HG03060 (cell line): ENCODE data around the gene CLTB.
"Not testable (repeated sequence)": the region's sequence is repeated elsewhere in the genome, so short reads cannot be mapped to it uniquely, and the experiment has no call there.

Experiments
- ATAC-seq: cut with Tn5 transposase; IDR thresholded peaks from one replicate; pipeline ENCODE4 v1.9.1; 2021; ENCODE audit warnings: low read depth, moderate number of reproducible peaks; ENCODE audit not compliant: unreplicated experiment

The CLTB gene, protein sequence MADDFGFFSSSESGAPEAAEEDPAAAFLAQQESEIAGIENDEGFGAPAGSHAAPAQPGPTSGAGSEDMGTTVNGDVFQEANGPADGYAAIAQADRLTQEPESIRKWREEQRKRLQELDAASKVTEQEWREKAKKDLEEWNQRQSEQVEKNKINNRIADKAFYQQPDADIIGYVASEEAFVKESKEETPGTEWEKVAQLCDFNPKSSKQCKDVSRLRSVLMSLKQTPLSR

DNA sequence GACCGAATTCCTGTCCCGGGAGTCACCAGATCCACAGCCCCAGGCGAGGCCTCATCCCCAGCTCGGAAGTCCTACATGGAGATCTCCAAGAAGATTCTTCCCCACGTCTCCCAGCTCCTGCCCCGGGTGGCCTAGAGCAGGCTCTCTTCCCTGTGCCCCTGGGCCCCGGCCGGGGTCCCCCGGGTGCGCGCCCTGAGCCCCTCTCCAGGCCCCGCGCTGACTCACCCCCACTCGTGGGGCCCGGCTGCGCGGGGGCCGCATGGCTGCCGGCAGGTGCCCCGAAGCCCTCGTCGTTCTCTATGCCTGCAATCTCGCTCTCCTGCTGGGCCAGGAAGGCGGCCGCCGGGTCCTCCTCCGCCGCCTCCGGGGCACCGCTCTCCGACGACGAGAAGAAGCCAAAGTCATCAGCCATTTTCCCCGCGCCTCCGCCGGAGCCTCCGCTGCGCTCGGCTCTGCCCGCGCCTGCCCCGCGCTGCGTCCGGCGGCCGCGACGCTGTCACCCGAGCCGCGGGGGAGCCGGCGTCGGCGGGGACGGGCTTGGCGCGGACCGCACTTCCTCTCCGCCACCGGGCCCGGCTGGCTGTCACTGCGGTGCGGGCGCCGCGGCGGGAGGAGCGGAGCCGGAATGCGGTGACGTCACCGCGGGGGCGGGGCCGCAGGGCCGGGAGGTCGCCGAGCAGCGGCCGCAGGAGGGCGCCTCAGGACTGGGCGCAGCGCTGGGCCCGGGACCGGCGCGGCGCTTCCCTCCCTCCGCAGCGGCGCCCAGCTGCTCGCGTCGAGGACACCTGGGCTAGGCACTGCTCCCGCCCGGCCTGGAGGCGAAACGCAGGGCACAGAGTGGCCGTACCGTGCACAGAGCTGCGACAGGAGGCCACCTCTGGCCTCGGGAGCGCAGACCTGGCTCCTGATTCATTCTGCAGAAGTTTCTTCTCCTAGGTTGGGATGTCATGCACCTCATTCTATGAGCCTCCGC is at the start of gene CLTB:
Gene CLTB, minus strand, starts transcription at position 588 of the 973 bp plus-strand sequence. Its CDS starts 176 bp downstream, at position 412.
- ATAC-seq = peak; percentile 52

DNA sequence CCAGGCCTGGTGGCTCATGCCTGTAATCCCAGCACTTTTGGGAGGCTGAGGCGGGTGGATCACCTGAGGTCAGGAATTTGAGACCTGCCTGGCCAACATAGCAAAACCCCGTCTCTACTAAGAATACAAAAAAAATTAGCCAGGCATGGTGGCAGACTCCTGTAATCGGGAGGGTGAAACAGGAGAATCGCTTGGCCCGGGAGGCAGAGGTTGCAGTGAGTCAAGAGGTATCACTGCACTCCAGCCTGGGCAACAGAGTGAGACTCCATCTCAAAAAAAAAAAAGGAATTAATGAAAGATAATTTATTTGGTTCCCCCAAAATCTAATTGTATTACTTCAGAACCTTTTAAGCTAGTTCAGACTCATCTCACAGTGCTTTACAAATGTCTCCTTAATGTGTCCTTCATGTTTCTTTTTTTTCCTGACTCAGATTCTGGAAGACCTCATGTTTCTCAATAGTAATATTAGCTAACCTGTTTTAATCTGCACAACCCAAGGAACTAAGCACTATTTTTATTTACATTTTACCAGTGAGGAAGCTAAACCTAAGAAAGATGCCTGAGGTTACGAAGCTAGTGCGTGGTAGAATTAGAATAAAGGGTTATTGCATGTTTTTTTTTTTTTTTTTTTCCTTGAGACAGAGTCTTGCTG is 46.9 kb upstream of the CLTB start:
- ATAC-seq = no peak

DNA sequence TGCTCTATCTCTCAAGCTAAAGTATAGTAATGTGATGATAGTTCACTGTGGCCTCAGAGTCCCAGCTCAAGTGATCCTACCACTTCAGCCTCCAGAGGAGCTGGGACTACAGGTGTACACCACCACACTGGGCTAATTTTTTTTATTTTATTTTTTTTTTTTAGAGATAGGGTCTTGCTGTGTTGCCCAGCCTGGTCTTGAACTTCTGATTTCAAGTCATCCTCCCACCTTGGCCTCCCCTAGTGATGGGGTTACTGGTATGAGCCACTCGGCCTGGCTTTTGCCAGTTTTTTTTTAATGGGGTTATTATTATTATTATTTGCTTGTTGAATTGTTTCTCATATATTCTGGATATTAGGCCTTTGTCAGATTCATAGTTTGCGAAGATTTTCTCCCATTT is 45.0 kb upstream of the CLTB start:
- no peak for ATAC-seq

GRCh38 chr5:176458904-176459561 is 42.7 kb upstream of the CLTB start:
- ATAC-seq = no peak

GRCh38 chr5:176454724-176455394 is 38.5 kb upstream of the CLTB start:
- ATAC-seq = no peak

GRCh38 chr5:176450077-176450476 is 33.7 kb upstream of the CLTB start:
- ATAC-seq = no peak

- peak; percentile 93 for ATAC-seq
Measured at GRCh38 chr5:176447978-176448608, 31.8 kb upstream of the CLTB start, which contains the start of gene FAF2. Gene FAF2, plus strand, starts transcription at chr5:176448385. Its CDS starts 23 bp downstream, at chr5:176448408.

DNA sequence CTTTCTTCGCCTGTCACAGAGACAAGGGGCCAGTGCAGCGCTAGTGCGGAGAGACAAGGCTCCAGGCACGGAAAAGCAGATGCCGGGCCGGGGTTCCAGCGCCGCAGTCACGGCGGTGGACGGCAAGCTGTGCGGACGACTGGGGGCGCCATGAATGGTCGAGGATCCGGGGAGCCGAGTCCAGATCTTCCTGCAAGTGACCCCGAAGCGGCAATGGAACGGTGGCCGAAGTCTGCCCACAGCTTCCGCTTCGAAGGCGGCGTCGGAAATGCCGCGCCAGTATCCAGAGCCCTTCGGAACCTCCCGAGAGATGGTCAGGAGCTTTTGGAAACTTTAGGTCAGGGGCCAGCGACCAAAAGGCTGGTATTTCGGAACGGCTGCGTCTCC is 31.2 kb upstream of the CLTB start:
- ATAC-seq = no peak

DNA sequence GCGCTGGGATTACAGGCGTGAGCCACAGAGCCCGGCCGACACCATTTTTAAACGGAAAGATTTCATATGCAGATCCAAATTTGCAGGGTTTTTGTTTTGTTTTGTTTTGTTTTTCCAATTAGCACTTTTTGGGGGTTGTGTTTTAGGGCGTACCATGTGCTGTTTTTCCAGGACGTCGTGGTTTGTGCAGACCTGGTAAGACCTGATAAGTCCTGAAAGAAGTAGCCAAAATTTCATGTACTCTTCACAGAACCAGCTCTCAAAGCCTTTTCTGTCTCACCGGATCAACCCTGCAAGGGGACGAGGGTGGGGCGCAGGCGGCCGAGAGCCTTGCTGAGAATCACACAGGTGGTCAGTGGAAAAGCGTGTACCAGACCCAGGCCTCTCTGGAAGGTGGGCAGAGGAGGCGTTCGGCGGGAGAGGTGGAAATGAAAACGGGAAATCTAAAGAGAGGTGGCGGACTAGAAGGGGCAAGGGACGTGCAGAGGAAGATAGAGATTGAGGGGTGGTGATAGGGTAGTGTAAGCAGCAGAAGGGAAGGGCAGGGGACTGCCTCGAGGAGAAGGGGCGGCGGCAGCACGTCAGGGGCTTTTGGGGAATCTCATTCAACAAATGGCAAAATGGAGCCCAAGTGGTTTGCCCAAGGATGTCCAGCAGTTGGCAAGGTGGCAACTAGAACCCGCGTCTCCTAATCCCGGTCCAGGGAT is 30.7 kb upstream of the CLTB start:
- ATAC-seq = no peak

- ATAC-seq = no peak
Measured at GRCh38 chr5:176446028-176446665, 29.8 kb upstream of the CLTB start.

- ATAC-seq = no peak
Measured at GRCh38 chr5:176444742-176445141, 28.4 kb upstream of the CLTB start.

GRCh38 chr5:176442911-176443310 is 26.6 kb upstream of the CLTB start:
- not testable (repeated sequence) for ATAC-seq

DNA sequence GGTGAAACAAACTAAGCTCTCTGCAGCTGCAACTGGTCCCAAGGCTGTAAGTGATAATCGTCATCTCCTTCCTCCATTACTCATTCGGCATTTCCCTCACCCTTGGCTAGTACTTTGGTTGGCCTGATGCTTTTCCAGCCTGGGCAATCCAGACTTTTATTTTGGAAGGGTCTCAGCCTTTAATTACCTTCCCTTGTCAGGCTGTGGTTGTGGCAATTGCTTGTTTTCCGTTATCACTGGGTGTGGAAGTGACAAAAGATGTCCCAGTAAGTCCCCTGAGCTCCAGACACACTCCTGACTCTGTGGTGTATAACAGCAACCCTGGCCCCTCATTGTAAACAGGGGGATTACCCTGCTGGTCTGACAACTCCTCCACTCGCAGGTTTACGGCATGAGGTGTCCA is 25.6 kb upstream of the CLTB start:
- no peak for ATAC-seq

DNA sequence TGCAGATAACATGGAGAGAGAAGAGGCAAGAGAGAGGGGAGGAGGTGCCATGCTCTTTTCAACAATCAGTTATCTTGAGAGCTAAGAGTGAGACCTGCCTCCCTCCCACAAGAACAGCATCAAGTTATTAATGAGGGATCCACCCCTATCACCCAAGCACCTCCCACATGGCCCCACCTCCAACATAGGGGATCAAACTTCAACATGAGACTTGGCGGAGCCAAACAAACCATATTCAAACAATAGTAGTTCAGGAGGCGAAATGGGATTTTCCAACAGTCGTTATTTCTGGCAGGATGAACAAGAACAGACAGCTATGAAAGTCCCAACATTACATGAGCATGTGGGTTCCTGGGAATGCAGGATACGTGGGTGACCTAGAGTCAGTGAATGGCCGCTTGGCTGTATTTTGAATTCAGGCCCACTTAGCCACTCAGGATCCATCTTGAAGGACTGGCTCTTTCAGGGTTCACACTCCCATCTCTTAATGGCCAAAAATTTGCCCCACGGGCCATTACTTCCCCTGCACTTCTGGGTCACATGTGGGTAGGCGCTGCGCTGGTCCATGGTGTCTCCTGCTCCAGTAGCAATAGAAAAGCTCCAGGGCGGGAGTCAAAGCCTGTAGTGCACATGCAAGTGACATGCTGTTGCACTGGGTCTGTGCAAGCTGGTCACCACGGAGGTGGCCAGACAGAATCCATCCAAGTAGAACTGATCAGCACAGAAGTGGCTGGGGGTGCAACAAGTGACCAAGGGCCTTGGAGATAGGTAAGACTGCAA is 24.8 kb upstream of the CLTB start:
- ATAC-seq = no peak

GRCh38 chr5:176438959-176439757 is 22.8 kb upstream of the CLTB start:
- no peak for ATAC-seq

- ATAC-seq = no peak
Measured at GRCh38 chr5:176436656-176437055, 20.3 kb upstream of the CLTB start.

DNA sequence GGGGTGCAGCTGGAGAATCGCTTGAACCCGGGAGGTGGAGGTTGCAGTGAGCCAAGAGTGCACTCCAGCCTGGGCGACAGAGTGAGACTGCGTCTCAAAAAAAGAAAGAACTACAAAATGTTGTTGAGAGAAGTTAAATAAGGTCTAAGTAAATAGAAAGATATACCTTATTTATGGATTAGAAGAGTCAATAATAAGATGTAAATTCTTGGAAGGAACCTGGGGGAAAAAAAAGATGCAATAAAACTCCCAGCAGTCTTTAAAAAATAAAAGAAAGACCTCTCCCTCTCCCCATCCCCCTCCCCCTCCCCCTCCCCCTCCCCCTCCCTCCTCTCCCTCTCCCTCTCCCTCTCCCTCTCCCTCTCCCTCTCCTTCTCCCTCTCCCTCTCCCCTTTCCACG is 16.4 kb upstream of the CLTB start:
- no peak for ATAC-seq
